Mucosa of descending colon (tissue), 3 donors: Measurements from ENCODE around the gene RND2. TPM values are rescaled to one million over a fixed set of nuclear protein-coding genes. Genes with fewer than 3 reads are reported as not detected.

Experiments used
- ATAC-seq: fragments of 200-7000 bp; cut with Tn5 transposase; one replicate; pipeline ENCODE4 v1.9.1; 2020; ENCODE audit warnings: mild to moderate bottlenecking, moderate library complexity
- DNase-seq, 3 donors: peaks; one replicate each; pipeline ENCODE4 v3.0.0-alpha.2; 2020
- H3K36me3 ChIP-seq: fragments of 200-600 bp; one replicate; pipeline ENCODE4 v1.8.0; 2021; ENCODE audit warnings: low read depth, mild to moderate bottlenecking
- H3K4me1 ChIP-seq: fragments of 200-600 bp; one replicate; pipeline ENCODE4 v1.8.0; 2021; ENCODE audit warnings: low read depth, mild to moderate bottlenecking
- H3K4me3 ChIP-seq: fragments of 200-600 bp; one replicate; pipeline ENCODE4 v1.8.0; 2021; ENCODE audit warnings: mild to moderate bottlenecking
- H3K9me3 ChIP-seq: fragments of 200-600 bp; one replicate; pipeline ENCODE4 v1.8.0; 2021; ENCODE audit warnings: mild to moderate bottlenecking
- intact Hi-C, 2 donors: fragments of 100-400 bp; cut with DNase I in 1 of 2; cut with micrococcal nuclease in 1 of 2; formaldehyde crosslinking; loops; one replicate each; pipeline versions ENCODE4 v1.11.0 to v1.11.1; 2022; cut with DNase I, micrococcal nuclease
- total RNA-seq, 3 donors: library from RNA; stranded (reverse); fragmentation: NEBNext Ultra II Directional in 2 of 3; extraction: Animal tissue kit (Norgen Biotek cat#: 25700) in 2 of 3; gene quantifications; one replicate each; pipeline versions ENCODE4 v1.2.1 to v1.2.4, GENCODE V29; 2021 to 2023
- TF ChIP-seq, protein P1 (sequence below): fragments of 200-600 bp; IDR thresholded peaks from one replicate; pipeline ENCODE4 v1.8.0; 2022; ENCODE audit warnings: antibody characterized with exemption, mild to moderate bottlenecking
- donor health status: DM: no; HTN: no; CAD: no; lungs with moderate emphysema.
- donor health status: DM: no; HTN: no; CAD: no.
- donor health status: DM: no; HTN: yes; CAD: no.

RND2 gene
- total RNA-seq, 3 donors from 2014 or later = 0.09 to 7.2 (median 0.51) TPM

DNA sequence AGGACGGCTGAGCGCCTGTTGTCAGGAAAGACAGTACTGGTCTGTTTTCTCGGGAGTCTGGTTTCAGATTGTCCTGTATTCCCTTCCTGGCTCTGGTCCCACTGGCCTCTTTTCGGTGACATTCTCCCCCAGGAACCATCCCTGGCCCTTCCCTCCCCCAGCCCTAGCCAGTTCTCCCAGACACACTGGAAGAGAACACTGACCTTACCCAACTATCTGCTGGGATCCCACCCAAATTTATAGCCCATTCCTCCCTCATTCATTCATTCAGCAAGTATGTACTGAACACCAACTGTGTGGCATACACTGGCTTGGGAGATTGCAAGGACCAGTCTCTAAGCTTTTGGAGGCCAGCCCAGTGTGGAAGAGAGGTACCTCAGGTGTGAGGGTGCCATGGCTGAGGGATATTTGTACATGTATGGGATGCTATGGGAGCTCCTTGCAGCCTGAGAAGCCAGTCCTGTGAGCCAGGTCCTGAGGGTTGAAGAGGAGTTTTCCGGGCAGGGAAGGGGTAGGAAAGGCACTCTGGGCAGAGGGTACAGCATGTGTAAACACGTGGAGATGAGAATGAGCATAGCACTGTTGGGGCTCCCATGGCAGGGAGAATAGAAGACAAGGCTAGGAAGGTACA is 5.2 kb downstream of the RND2 start:
- DNase-seq (no peak), ATAC-seq (no peak)
- Histone ChIP-seq H3K4me1 (no peaks in the 10 kb centered on the region), H3K4me3 (no peak overlapping the region), H3K9me3 (no peaks in the 10 kb centered on the region), H3K36me3 (no peaks in the 10 kb centered on the region)
- TF ChIP-seq, protein P1, sequence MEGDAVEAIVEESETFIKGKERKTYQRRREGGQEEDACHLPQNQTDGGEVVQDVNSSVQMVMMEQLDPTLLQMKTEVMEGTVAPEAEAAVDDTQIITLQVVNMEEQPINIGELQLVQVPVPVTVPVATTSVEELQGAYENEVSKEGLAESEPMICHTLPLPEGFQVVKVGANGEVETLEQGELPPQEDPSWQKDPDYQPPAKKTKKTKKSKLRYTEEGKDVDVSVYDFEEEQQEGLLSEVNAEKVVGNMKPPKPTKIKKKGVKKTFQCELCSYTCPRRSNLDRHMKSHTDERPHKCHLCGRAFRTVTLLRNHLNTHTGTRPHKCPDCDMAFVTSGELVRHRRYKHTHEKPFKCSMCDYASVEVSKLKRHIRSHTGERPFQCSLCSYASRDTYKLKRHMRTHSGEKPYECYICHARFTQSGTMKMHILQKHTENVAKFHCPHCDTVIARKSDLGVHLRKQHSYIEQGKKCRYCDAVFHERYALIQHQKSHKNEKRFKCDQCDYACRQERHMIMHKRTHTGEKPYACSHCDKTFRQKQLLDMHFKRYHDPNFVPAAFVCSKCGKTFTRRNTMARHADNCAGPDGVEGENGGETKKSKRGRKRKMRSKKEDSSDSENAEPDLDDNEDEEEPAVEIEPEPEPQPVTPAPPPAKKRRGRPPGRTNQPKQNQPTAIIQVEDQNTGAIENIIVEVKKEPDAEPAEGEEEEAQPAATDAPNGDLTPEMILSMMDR = no peak
- intact Hi-C loops = no loop called here

DNA sequence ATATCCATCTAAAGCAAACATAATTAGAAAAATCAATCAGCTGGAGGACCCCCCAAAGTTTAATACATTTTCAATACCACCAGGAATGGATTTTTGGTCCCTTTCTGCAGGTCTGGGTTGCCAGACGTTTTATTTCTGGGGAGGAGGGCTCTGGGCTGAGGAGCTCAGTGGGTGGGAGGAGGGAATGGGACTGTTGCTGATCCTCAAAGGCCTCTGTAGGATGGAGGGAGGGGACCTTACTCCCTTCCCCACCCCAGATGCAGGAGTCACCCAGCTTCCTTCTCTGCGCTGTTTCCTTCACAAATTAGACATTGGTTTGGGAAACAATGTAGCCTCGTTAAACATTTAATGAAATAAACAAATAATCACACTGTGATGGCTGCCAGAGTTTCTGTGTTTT is 6.6 kb downstream of the RND2 start:
- TF ChIP-seq, protein P1 = no peak
- ATAC-seq = no peak

DNA sequence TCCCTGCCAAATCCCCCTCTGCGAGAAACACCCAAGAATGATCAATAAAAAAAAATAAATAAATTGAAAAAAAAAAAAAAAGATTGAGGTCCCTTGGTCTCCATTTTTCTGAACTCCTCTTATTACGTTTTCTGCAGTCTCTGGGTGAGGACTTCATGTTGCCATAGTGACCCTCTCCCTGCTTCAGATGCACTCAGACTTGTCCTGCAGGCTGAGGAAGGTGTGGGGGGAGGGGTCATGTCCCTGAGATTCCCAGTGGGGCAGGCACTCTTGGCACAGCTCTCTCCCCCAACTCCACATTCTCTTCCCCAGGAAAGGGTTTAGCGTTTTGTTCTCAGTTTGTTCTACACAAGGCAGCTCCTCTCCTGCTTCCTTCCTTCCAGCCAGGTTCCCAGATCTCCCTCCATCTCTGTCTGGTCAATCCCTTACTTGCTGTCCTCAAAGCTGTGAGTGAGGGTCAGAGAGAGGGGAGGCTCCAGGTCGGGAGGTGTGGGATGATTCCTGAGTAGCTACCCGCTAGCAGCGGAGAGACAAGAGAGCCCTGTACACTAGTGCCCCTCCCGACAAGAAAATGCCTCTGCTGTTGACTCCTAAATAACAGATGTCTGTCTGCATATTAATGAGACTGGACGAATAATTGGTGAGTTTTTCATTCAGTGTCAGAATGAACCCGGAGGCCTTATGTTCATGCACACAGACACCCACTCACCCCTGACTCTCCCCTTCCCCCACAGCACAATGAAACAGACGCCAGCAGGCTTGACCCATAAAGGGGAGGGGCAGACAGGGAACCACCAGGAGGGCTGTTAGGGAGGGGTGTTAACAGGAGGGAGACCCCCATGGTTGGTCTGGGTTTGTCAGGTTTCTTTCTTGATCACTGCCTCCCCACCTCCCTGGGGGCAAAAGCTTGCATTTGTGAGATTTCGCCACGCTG is 9.2 kb downstream of the RND2 start:
- no peaks in the 10 kb centered on the region for H3K4me1 ChIP-seq
- TF ChIP-seq, protein P1 = no peak
- DNase-seq = no peak
- intact Hi-C loops = no loop called here
- no peak overlapping the region for H3K4me3 ChIP-seq
- H3K9me3 ChIP-seq = no peaks in the 10 kb centered on the region
- H3K36me3 ChIP-seq = no peaks in the 10 kb centered on the region
- ATAC-seq = no peak

More for the DNA sequence above, 6.6 kb downstream of the RND2 start:
- Histone ChIP-seq H3K36me3 (no peaks in the 10 kb centered on the region), H3K9me3 (no peaks in the 10 kb centered on the region), H3K4me3 (no peak overlapping the region), H3K4me1 (no peaks in the 10 kb centered on the region)
- DNase-seq = no peak
- intact Hi-C loops = no loop called here

DNA sequence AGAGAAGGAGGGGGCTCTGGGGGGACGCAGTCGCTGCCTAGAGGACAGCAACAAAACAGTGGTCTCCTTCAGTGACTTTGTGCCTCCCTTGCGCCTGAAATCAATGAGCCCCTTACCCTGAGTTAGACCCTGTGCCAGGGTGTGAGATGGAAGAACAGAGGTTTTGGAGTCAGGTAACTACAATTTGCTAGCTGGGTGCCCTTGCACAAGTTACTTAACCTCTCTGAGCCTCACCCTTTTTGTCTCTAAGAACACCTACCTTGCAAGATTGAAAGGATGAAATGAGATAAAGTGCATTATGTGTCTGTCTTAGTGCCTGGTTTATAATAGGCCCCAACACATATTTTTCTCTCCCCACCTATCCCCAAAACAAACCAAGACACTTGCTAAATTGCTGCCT is 9.9 kb downstream of the RND2 start:
- intact Hi-C loops = no loop called here
- TF ChIP-seq, protein P1 = no peak
- Histone ChIP-seq H3K9me3 (no peaks in the 10 kb centered on the region), H3K4me3 (no peak overlapping the region), H3K4me1 (no peaks in the 10 kb centered on the region), H3K36me3 (no peaks in the 10 kb centered on the region)
- DNase-seq (no peak), ATAC-seq (no peak)

DNA sequence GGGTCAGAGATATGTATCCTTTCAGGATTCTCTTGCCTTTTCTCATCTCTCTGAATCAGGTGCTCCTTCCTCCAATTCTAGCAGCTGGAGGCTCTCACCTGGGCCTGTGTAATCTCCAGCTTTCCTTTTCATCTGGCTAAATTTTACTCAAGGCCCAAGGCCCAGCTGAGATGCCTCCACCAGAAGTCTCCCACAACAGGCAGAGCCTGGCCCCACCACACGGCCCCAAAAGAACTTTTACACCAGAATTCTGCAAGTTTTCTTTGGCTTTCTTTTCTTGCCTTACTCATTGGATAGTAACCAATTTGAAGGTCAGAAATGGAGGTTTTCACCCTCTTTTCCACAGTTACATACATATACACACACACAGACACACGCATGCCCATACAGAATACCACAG is 14.6 kb downstream of the RND2 start:
- no peak overlapping the region for H3K4me3 ChIP-seq
- no peaks in the 10 kb centered on the region for H3K9me3 ChIP-seq
- intact Hi-C loops = no loop called here
- no peaks in the 10 kb centered on the region for H3K4me1 ChIP-seq
- ATAC-seq (no peak), DNase-seq (no peak)
- H3K36me3 ChIP-seq = no peaks in the 10 kb centered on the region
- TF ChIP-seq, protein P1 = no peak
